Sigmoid colon (tissue), 4 donors: ENCODE data around the gene DGKI.

Experiments used
- EP300 ChIP-seq, 4 donors: sonication (generic); formaldehyde crosslinking; IDR thresholded peaks; one replicate each; pipeline ENCODE4 v1.6.1; 2017; ENCODE audit warnings: antibody characterized with exemption in 4 of 4
- POLR2A ChIP-seq, 2 donors: fragments of 450-650 bp; IDR thresholded peaks; one replicate each; pipeline ENCODE4 v1.6.1; 2016; ENCODE audit warnings: antibody characterized with exemption in 2 of 2, mild to moderate bottlenecking in 2 of 2, moderate library complexity in 2 of 2
- POLR2AphosphoS5 ChIP-seq, 4 donors: sonication (generic); formaldehyde crosslinking; IDR thresholded peaks; one replicate each; pipeline ENCODE4 v1.6.1; 2017; ENCODE audit warnings: antibody characterized with exemption in 4 of 4
- TF ChIP-seq, protein P1 (sequence below), 4 experiments: fragments of 450-650 bp in 3 of 4; fragments of 200-600 bp in 1 of 4; IDR thresholded peaks; one replicate each; pipeline ENCODE4 v1.5.1; 2016 to 2019; ENCODE audit warnings: antibody characterized with exemption in 4 of 4, mild to moderate bottlenecking in 3 of 4, moderate library complexity in 2 of 4

DNA sequence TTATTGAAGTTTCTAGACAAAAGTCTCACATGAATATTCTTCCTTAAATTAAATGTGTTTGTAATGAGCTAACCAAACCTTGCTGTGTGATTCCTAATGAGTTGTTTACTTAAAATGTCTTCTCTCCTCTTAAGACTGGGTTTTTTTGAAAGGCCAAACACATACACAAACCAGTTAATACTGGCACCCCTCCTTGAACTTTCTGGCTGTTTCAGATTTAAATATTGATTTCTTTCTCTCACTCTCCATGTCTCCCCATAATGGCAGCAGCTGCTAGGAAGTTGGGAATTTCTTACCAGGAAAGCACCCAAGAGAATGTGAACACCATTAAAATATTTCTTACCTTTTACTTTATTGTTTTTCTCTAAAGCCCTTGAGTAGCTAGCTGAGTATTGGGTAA, 491.8 kb downstream of the DGKI start:
- no peak for TF ChIP-seq POLR2A (IDR thresholded peaks at IDR 0.05)
- TF ChIP-seq EP300 (IDR thresholded peaks at IDR 0.05) = no peak
- TF ChIP-seq, protein P1, sequence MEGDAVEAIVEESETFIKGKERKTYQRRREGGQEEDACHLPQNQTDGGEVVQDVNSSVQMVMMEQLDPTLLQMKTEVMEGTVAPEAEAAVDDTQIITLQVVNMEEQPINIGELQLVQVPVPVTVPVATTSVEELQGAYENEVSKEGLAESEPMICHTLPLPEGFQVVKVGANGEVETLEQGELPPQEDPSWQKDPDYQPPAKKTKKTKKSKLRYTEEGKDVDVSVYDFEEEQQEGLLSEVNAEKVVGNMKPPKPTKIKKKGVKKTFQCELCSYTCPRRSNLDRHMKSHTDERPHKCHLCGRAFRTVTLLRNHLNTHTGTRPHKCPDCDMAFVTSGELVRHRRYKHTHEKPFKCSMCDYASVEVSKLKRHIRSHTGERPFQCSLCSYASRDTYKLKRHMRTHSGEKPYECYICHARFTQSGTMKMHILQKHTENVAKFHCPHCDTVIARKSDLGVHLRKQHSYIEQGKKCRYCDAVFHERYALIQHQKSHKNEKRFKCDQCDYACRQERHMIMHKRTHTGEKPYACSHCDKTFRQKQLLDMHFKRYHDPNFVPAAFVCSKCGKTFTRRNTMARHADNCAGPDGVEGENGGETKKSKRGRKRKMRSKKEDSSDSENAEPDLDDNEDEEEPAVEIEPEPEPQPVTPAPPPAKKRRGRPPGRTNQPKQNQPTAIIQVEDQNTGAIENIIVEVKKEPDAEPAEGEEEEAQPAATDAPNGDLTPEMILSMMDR (IDR thresholded peaks at IDR 0.05) = no peak
- TF ChIP-seq POLR2AphosphoS5 (IDR thresholded peaks at IDR 0.05) = no peak
